ENCODE measurements around the gene NLE1. TPM values are rescaled to one million over a fixed set of nuclear protein-coding genes. Genes with fewer than 3 reads are reported as not detected.
"Not testable (repeated sequence)": the region's sequence is repeated elsewhere in the genome, so short reads cannot be mapped to it uniquely, and the experiment has no call there.

Gene NLE1
- total RNA-seq, 1 experiment from 2014 or later: 47.7 TPM

DNA sequence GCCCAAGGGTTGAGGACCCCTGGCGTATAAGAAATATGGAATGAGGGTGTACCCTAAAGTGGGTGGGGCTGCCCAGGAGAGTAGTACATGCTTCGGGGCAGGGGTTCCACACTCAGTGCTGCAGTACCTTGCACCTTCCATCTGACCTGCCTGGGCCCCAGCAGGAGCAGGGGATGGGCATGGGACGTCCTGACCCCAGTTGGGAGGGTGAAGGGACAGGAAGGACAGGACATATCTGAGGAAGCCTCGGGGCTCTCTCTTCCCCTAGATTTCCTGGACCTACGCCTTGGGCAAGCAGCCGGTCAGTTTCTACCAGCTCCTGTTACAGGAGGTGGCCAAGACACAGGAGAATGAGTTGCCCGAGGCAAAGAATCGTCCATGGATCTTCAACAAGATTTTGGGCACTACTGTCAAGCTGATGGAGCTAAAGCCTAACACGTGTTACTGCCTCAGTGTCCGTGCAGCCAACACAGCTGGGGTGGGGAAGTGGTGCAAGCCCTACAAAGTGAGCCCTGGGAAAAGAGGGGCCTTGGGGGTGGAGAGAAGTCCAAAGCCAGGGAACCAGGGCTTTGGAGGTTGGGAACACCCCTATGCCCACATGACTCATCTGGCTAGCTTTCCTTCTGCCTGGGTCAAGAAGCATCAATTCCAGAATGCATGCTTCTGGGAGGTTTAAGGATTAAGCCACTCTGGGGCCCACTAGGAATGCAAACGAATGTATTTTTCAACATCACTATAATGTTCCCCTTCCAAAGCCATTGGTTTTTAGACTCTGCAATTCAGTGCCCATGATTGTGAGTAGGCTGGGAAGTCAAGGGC, 12.7 kb downstream of the NLE1 start:
- DNase-seq (ENCODE audit: low read depth): no peak

DNA sequence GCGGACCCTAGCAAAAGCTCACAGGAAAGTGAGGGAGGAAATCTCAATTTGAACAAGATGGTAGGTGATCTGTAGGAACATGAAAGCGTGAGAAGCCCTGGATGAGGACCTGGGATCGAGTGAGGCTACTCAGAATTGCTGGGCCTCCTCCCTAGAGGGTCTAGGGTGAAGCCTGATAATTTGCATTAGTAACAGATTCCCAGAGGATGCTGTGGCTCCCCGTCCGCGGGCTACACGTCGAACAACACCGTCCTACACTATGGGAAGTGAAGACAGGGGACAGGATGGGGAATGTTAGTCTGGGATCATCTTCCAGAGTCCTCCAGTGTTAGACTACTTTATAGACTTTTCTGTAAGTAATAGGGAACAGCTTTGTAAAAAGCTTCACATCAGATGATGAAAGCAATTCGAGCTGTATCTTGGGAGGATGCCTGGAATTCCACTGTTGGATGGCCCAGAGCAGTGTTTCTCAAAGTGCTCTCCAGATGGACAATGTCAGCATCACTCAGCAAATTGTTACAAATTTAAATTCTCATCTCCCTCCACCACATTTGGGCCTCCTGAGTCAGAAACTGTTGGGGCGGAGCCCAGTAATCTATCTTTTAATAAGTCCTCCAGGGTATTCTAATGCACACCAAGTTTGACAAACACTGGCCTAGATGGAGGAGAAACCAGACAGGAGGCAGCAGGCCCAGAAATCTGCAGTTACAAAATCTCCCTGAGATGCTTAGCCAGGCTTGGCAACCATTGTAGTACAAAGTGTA, 14.2 kb downstream of the NLE1 start:
- no peak for DNase-seq (ENCODE audit: low read depth)

DNA sequence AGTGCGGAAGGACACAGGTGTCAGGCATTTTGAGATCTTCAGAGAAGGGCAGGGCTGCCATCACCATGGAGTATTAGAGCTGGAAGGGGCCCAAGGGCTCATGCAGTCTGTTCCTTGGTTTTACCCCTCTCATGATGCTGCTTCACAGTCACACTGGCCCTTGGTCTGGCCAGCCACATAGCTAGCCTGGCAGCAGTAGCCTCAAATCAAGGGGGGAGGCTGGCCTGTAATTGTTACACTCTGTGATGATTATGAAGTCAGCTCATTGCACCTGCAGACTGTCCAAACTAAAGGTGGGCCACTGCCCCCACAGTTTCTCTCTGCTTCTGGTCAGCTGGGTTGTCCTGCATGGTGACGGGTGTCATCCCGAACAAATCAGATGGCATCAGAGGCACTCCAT, 20.8 kb downstream of the NLE1 start, which contains the start of gene FNDC8:
Gene FNDC8 (plus strand): TSS at position 301 of the 400 bp plus-strand sequence. CDS start 79 bp downstream, at position 380.
- DNase-seq (ENCODE audit: low read depth): no peak

DNA sequence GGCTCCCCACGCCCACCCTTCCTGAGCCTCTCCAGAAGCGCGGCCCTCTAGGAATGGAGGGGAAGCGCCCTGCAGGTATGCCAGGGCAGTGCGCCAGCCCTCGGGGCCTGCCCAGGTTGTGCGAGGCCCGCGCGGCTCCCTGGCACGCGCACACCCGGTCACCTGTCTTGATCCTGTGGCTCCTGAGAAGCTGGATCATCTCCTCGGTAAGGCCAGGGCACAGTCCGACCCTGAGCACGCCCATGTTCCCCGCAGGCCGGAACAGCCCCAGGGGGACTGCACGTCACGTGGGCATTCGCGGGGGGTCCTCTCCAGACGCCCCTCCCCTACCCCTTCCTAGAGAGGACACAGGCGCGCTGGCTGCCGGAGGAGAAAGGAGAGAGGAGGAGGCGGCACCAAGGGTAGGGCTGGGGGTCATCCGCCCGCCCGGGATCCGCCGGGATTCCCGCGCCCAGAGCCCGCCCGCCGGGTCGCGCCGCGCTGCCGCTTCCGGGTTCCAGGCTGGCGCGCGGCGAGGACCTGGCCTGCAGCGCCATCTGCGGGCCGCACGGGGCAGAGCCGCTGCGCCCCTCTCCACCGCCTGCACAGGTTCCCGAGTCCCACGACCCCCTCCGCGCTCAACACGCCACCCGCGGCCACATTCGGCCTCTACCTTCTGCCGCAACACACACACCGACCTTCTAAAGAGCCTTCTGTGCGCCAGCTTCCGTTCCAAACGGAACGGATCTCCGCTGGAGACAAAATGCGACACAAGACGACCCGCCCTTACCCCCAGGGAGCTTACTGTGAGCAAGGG, 22.5 kb downstream of the NLE1 start, which contains the start of gene RAD51D:
Gene RAD51D (minus strand): TSS at position 491 of the 796 bp plus-strand sequence. CDS start 247 bp downstream, at position 244.
- DNase-seq (ENCODE audit: low read depth): peak; percentile 88

DNA sequence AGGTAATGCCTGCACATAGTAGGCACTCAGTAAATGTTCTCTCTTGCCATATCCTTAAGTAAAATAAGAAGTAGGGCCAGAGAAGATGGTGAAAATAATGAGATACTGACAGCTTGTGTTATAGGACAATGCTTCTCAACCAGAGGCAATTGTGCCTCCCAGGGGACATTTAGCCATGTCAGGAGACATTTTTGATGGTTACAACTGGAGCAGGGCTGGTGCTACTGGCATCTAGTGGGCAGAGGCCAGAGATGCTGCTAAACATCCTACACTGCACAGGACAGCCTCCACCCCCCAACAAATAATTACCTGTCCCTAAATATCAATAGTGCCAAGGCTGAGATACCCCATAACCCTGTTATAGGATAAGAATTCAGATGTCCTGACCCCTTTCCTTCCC, 24.1 kb downstream of the NLE1 start:
- peak; percentile 35 for DNase-seq (ENCODE audit: low read depth)

DNA sequence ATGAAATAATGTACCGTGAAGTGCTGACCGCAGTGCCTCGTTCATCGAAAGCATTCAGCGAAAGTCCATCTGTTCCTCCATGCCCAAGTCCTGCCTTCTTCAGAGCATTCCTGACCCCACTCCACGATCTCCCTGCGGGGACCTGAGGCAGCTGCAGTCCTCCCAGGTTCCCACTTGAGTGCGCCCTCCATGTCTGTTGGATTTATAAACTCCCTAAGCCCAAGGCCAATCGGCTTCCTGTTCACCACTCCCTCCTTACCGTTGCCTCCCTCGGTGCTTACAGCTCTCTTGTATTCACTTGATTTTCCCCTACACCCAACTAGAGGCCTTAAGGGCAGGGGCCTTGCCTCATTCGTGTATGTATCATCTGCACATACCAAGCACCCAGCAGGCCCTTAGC, 25.3 kb downstream of the NLE1 start:
- DNase-seq (ENCODE audit: low read depth): no peak

DNA sequence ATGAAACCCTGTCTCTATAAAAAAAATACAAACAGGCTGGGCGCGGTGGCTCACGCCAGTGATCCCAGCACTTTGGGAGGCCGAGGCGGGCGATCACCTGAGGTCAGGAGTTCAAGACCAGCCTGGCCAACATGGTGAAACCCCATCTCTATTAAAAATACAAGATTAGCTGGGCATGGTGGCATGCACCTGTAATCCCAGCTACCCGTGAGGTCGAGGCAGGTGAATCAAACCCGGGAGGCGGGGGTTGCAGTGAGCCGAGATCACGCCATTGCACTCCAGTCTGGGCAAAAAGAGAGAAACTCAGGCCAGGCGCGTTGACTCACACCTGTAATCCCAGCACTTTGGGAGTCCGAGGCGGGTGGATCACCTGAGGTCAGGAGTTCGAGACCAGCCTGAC, 31.3 kb downstream of the NLE1 start:
- not testable (repeated sequence) for DNase-seq (ENCODE audit: low read depth)

DNA sequence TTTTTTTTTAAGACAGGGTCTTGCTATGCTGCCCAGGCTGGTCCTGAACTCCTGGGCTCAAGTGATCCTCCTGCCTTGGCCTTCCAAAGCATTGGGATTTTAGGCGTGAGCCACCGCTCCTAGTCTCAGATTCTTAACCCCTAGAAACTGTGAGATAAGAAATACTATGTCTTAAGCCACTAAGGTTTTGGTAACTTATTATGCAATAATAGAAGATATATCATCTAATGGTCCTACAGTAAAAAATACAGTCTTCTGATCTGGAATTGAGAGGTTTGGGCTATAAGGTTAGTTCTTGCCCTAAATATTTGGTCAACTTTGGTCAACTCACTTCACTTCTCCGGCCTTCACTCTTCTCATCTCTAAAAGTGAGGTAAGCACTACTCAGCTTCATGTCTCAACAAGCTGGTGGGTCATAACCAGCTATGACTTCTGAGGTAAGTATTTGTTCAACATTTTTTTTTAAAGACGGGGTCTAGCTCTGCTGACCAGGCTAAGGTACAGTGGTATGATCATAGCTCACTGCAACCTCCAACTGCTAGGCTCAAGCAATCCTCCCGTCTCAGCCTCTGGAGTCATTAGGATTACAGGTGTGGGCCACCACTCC, 37.2 kb downstream of the NLE1 start:
- no peak for DNase-seq (ENCODE audit: low read depth)

DNA sequence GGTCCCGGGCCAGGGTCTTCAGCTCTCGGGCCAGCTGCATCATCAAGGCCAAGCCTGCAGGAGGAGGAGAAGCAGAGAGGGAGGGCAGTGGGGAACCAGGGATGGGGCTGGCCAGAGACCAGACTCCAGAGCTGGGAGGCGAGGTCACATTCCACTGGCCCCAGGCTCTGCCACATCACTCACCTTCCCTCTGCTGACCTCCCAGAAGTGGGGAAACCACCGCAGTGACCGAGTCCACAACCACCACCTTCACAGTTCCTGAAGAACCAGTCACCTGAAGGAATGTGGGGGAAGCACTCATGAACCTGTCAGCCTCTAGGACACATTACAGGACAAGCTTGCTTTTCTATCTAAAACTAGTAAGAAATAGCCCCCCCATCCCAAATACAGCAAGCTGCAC, 38.8 kb downstream of the NLE1 start:
- no peak for DNase-seq (ENCODE audit: low read depth)

DNA sequence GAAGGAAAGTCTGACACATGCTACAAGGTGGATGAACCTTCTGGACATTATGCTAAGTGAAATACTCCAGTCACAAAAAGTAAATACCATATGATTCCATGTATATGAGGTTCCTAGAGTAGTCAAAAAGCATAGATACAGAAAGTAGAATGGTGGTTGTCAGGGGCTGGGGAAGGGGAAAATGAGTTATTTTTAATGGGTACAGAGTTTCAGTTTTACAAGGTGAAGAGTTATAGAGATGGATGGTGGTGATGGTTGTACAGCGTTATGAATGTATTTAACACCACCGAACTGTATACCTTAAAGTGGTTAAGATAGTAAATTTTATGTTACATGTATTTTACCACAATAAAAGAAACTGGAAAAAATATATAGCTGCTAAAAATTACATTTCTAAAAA, 40.4 kb downstream of the NLE1 start:
- DNase-seq (ENCODE audit: low read depth): no peak

DNA sequence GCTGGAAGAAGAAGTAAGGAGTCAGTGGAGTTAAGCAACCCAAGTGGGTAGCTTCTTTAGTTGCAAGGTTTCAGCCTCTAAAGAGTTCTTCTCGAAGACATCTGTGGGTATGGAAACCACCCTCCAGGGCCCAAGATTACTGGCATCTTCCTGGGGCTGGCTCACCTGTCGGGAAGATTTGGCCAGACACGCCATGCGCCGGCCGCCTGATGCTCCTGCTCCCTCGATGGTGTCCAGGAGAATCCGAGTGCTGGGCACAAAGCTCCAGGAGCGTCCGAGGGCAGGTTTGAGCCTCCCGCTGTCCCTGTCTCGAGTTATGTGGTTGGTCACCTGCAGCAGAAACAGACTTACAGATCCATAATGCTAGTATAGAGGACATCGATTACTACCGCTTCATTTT, 41.1 kb downstream of the NLE1 start:
- DNase-seq (ENCODE audit: low read depth): no peak

DNA sequence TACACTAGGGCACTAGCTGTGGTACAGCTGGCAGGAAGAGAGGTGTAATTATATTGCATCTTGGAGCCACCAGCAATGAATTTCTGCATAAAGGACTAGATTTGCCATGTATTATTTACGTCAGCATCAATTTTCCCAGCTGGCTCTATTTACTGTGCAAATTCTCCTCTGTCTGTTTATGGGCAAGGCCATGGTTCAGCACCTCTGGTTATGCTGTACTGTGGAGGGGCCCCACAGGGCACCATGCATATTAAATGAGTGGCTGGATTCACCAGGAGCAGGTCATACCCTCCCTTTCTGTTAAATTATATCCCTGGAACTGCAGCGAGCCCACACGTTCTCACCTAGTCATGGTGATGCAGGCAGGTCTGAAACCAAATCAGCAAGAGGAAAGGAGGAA, 42.2 kb downstream of the NLE1 start:
- DNase-seq (ENCODE audit: low read depth): no peak

DNA sequence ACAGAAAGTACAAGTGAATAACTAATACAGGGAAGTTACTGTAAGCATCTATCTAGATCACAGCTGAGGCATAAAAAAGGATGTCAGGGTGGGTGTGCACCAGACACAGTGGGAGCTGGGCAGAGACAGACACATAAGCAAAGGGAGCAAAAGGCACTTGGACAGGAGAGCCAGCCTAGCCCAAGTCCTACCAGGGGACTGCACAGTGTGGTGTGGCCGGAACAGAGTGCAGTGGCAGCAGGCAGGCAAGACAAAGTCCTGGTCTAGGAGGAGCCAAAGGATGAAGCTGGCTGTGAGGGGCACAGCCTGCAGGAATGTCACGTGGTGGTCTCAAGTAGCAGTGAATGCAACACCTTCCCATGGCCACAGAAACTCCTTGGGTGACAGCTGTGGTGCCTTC, 44.3 kb downstream of the NLE1 start:
- DNase-seq (ENCODE audit: low read depth): no peak

DNA sequence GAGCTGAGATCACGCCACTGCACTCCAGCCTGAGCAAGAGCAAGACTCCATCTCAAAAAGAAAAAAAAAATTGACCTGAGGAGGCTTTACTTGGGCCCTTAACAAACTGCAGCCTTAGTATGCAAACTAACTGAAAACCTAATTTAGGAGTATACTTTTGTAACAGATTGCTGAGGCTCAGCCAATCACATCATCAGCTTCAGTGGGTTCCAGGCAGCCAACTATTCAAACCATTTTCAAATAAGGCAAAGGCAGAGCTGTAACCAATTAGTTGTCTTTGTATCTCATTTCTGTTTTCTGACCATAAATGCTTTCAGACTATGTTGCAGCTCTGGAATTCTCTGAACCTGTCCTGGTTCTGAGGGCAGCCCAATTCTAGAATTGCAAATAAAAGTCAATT, 46.4 kb downstream of the NLE1 start:
- no peak for DNase-seq (ENCODE audit: low read depth)

DNA sequence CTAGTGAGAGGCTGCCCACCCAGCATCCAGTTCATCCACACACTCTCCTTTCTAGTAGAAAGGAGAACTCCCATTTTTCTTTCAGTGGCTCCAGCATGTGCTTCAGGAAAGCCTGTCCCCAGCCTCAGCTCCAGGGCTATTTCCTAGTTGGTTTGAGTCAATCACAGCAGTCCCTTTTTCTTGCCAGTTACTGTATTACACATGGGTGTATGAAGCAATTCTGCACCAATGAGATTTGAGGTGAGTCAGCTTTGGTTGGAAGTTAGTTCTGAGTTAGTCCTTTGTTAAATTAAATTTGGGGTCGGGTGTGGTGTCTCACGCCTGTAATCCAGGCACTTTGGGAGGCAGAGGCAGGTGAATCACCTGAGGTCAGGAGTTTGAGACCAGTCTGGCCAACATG, 47.2 kb downstream of the NLE1 start:
- peak; percentile 80 for DNase-seq (ENCODE audit: low read depth)

DNA sequence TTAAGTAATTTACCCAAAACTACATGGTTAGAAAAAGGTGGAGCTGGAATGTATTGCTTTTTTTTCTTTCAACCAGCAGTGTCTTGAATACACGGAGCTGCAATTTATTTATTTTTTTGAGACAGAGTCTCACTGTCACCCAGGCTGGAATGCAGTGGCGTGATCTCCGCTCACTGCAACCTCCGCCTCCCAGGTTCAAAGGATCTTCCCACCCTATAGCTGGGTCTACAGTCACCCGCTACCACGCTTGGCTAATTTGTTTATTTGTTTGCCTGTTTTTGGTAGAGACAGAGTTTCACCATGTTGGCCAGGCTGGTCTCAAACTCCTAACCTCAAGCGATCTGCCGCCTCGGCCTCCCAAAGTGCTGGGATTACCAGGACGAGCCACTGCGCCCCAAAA, 51.4 kb downstream of the NLE1 start:
- not testable (repeated sequence) for DNase-seq (ENCODE audit: low read depth)

DNA sequence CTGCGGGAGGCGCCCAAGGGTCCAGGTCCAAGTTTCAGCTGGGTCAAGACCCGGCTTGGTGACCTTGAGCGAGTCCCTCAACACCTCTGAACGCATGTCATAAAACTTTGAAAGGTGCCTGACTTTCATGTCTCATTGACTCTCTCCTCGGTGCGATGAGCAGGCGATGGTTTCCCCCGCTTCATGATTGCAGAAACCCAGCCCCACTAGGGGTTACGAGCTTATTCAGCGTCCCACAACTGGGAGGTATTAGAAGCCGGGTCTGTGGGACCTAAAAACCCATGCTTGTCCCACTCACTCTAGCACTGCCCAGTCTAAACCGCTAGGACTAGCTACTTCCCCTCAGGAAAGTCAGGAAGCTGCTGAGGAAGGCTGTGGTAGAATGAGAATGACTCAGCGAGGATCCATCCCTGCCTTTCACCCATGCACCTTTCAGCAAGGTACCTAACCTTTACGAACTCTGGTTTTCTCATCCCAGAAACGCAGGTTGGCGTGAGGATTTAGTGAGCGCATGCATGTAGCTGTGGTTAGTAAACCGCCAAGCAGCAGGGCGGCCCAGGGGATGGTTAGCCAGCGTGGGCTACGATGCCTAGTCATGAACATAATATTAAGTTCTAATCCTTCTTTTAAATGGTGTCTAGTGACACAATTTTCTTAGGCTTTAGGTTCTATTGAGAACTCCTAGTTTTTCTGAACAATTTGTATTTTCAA, 52.4 kb downstream of the NLE1 start:
- DNase-seq (ENCODE audit: low read depth): peak; percentile 72

DNA sequence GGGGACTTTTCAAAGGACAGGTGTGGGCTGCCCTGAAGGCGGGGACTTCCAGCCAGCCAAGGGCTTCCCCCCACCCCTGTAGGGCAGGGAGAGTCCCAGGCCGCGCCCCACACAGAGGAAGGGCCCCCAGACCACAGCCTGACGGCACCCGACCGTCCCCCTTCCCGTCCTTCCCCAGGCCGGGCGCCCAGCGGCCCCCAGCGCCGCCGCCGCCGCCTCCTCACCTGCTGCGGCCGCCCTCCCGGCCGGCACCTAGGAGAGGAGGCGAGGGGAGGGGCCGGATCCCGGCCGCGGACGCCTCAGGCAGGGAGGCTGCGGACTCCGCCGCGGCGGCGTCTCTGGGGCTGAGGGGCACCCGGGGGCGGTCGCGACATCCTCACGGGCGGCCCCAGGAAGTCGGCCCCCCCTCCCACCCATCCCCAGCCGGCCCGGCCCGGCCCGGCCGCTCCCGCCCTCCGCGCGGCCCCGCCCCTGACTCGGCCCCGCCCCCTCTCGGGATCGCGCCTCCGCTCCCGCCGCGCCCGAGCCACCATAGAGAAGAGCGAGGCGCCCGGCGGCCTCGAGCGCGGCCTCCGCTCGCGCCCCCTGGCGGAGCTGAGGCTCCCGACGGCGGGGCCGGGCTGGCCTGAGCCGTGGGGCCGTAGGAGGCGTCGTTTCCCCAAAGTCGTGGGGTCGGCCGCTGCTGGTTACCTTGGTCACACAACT, 53.1 kb downstream of the NLE1 start:
- DNase-seq (ENCODE audit: low read depth): peak; percentile 92

DNA sequence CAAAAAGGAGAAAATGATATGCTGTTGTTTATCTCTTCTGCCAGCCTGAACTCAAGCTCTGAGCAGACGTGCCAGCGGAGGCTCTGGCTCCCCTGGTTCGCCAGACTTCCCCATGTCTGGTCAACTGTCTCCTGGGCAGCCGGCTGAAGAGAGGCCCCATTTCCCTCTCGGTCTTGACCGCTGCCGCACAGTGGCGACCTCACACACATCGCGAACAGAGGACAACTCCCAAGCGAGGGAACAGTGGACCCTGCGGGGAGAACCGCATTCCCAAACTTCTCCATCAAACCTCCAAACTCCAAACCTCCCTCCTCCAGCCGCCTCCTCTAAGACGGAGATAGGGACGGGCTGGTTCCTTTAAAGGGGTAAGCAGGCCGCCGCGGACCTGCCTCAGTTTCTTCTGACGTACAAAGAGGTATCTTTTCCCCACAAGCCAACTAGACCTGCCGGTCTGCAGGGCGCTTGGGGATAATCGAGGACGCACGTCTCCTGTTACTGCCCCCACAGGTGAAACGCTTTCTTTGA, 53.7 kb downstream of the NLE1 start:
- DNase-seq (ENCODE audit: low read depth): peak; percentile 51

DNA sequence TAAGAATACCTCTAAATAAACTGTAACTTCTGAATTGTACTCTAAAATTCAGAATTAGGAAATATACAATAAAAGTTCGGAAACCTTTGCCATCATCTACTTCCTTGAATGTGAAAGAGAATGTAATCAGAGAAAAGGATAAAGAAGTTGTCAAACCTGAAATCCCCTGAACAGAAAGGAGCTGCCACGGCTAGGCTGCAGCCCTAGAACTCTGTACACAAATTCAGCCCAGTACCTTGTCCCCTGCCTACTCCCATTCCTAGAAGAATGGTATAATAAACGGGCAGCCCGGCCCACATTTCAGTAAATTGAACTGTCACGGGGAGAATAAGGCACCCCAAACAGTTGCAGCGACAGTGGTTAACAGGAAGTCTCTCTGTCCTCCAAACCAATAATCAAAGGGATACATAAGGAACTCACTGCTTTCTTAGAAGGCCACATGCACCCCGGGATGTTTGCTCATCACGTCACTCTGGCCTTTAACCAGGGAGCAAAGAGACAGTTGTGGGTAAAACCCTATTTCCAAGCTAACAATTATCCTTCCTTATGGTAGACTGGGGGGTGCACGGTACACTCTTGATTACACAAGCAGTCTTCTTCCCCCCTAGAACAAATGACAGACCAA, 54.3 kb downstream of the NLE1 start:
- DNase-seq (ENCODE audit: low read depth): peak; percentile 34
